ENCODE data around the gene GPC6. TPM values are rescaled to one million over a fixed set of nuclear protein-coding genes. Genes with fewer than 3 reads are reported as not detected.

The GPC6 gene
- total RNA-seq, 1 donor = 77.8 TPM

GRCh38 chr13:94031609-94032008 is 805.0 kb downstream of the GPC6 start:
- DNase-seq (ENCODE audit: insufficient read length, low spot score, missing footprints) = no peak
- no peak overlapping the region for H3K4me2 ChIP-seq (ENCODE audit: insufficient read depth, low read length)

GRCh38 chr13:94033098-94033497 is 806.5 kb downstream of the GPC6 start:
- DNase-seq (ENCODE audit: insufficient read length, low spot score, missing footprints) = no peak
- H3K27me3 ChIP-seq (ENCODE audit: insufficient read depth, low read length) = no peaks in the 10 kb centered on the region
- H3K27ac ChIP-seq (ENCODE audit: low read depth, low read length) = no peak overlapping the region
- no peak overlapping the region for H3K4me3 ChIP-seq (ENCODE audit: insufficient read depth, low read length)
- H3K79me2 ChIP-seq (ENCODE audit: insufficient read depth, low read length) = no peaks in the 10 kb centered on the region
- TF ChIP-seq CTCF (IDR thresholded peaks at IDR 0.05; ENCODE audit: extremely low read depth, low read depth, low read length) = no peak
- H3K4me2 ChIP-seq (ENCODE audit: insufficient read depth, low read length) = no peak overlapping the region
- no peaks in the 10 kb centered on the region for H3K36me3 ChIP-seq (ENCODE audit: insufficient read depth, low read length)
- H3K4me1 ChIP-seq (ENCODE audit: insufficient read depth, low read length) = no peaks in the 10 kb centered on the region
- H3K9me3 ChIP-seq (ENCODE audit: low read depth, low read length) = no peaks in the 10 kb centered on the region
- no peak overlapping the region for H2AFZ ChIP-seq (ENCODE audit: low read length)
- H4K20me1 ChIP-seq (ENCODE audit: insufficient read depth, low read length) = no peaks in the 10 kb centered on the region

More at GRCh38 chr13:94031609-94032008, 805.0 kb downstream of the GPC6 start:
- no peaks in the 10 kb centered on the region for H4K20me1 ChIP-seq (ENCODE audit: insufficient read depth, low read length)
- no peak overlapping the region for H3K4me3 ChIP-seq (ENCODE audit: insufficient read depth, low read length)
- H2AFZ ChIP-seq (ENCODE audit: low read length) = no peak overlapping the region
- no peaks in the 10 kb centered on the region for H3K9me3 ChIP-seq (ENCODE audit: low read depth, low read length)
- no peaks in the 10 kb centered on the region for H3K79me2 ChIP-seq (ENCODE audit: insufficient read depth, low read length)
- H3K27me3 ChIP-seq (ENCODE audit: insufficient read depth, low read length) = no peaks in the 10 kb centered on the region
- no peaks in the 10 kb centered on the region for H3K36me3 ChIP-seq (ENCODE audit: insufficient read depth, low read length)
- no peak for TF ChIP-seq CTCF (IDR thresholded peaks at IDR 0.05; ENCODE audit: extremely low read depth, low read depth, low read length)
- H3K4me1 ChIP-seq (ENCODE audit: insufficient read depth, low read length) = no peaks in the 10 kb centered on the region
- H3K27ac ChIP-seq (ENCODE audit: low read depth, low read length) = no peak overlapping the region

- no peak overlapping the region for H3K27ac ChIP-seq (ENCODE audit: low read depth, low read length)
- no peaks in the 10 kb centered on the region for H3K4me1 ChIP-seq (ENCODE audit: insufficient read depth, low read length)
- no peak for TF ChIP-seq CTCF (IDR thresholded peaks at IDR 0.05; ENCODE audit: extremely low read depth, low read depth, low read length)
- no peak for DNase-seq (ENCODE audit: insufficient read length, low spot score, missing footprints)
- H3K4me2 ChIP-seq (ENCODE audit: insufficient read depth, low read length) = no peak overlapping the region
- no peak overlapping the region for H3K4me3 ChIP-seq (ENCODE audit: insufficient read depth, low read length)
- no peaks in the 10 kb centered on the region for H3K27me3 ChIP-seq (ENCODE audit: insufficient read depth, low read length)
- H3K79me2 ChIP-seq (ENCODE audit: insufficient read depth, low read length) = no peaks in the 10 kb centered on the region
- no peaks in the 10 kb centered on the region for H4K20me1 ChIP-seq (ENCODE audit: insufficient read depth, low read length)
- H3K9me3 ChIP-seq (ENCODE audit: low read depth, low read length) = no peaks in the 10 kb centered on the region
- H2AFZ ChIP-seq (ENCODE audit: low read length) = no peak overlapping the region
- no peaks in the 10 kb centered on the region for H3K36me3 ChIP-seq (ENCODE audit: insufficient read depth, low read length)
These were observed 807.4 kb downstream of the GPC6 start for GRCh38 chr13:94033830-94034642.

GRCh38 chr13:94050039-94050438 is 823.4 kb downstream of the GPC6 start:
- no peaks in the 10 kb centered on the region for H3K4me1 ChIP-seq (ENCODE audit: insufficient read depth, low read length)
- H2AFZ ChIP-seq (ENCODE audit: low read length) = no peak overlapping the region
- H3K36me3 ChIP-seq (ENCODE audit: insufficient read depth, low read length) = no peaks in the 10 kb centered on the region
- no peak overlapping the region for H3K4me2 ChIP-seq (ENCODE audit: insufficient read depth, low read length)
- H4K20me1 ChIP-seq (ENCODE audit: insufficient read depth, low read length) = no peaks in the 10 kb centered on the region
- no peaks in the 10 kb centered on the region for H3K27me3 ChIP-seq (ENCODE audit: insufficient read depth, low read length)
- H3K79me2 ChIP-seq (ENCODE audit: insufficient read depth, low read length) = no peaks in the 10 kb centered on the region
- no peak overlapping the region for H3K27ac ChIP-seq (ENCODE audit: low read depth, low read length)
- no peak for TF ChIP-seq CTCF (IDR thresholded peaks at IDR 0.05; ENCODE audit: extremely low read depth, low read depth, low read length)
- no peak for DNase-seq (ENCODE audit: insufficient read length, low spot score, missing footprints)
- H3K9me3 ChIP-seq (ENCODE audit: low read depth, low read length) = no peaks in the 10 kb centered on the region
- no peak overlapping the region for H3K4me3 ChIP-seq (ENCODE audit: insufficient read depth, low read length)

Measured in osteoblast (primary cell).